Ishikawa (cell line): ENCODE data around the gene DHRSX.

Source experiments
- CEBPB ChIP-seq: IDR thresholded peaks from 2 replicates; pipeline ENCODE4 v1.6.1; 2012
- CREB1 ChIP-seq: IDR thresholded peaks from 2 replicates; pipeline ENCODE4 v1.6.1; 2012; ENCODE audit warnings: low read depth
- EGR1 ChIP-seq: IDR thresholded peaks from 2 replicates; pipeline ENCODE4 v1.6.1; 2012
- EP300 ChIP-seq: IDR thresholded peaks from 2 replicates; pipeline ENCODE4 v1.6.1; 2012; ENCODE audit warnings: borderline replicate concordance
- FOXM1 ChIP-seq: IDR thresholded peaks from 2 replicates; pipeline ENCODE4 v1.6.1; 2012; ENCODE audit warnings: low read depth, borderline replicate concordance
- MAX ChIP-seq: IDR thresholded peaks from 2 replicates; pipeline ENCODE4 v1.6.1; 2012
- NFIC ChIP-seq: IDR thresholded peaks from 2 replicates; pipeline ENCODE4 v1.6.1; 2012
- RAD21 ChIP-seq: IDR thresholded peaks from 2 replicates; pipeline ENCODE4 v1.6.1; 2012; ENCODE audit warnings: low read depth
- REST ChIP-seq: IDR thresholded peaks from 2 replicates; pipeline ENCODE4 v1.6.1; 2012; ENCODE audit warnings: low read depth, mild to moderate bottlenecking
- TAF1 ChIP-seq: IDR thresholded peaks from 2 replicates; pipeline ENCODE4 v1.6.1; 2012; ENCODE audit warnings: low read depth, mild to moderate bottlenecking
- TCF12 ChIP-seq: IDR thresholded peaks from 2 replicates; pipeline ENCODE4 v1.6.1; 2012; ENCODE audit warnings: low read depth
- TEAD4 ChIP-seq: IDR thresholded peaks from 2 replicates; pipeline ENCODE4 v1.6.1; 2012
- USF1 ChIP-seq: IDR thresholded peaks from 2 replicates; pipeline ENCODE4 v1.6.1; 2012
- YY1 ChIP-seq: IDR thresholded peaks from 2 replicates; pipeline ENCODE4 v1.6.1; 2012; ENCODE audit warnings: low read depth
- ZBTB7A ChIP-seq: IDR thresholded peaks from 2 replicates; pipeline ENCODE4 v1.6.1; 2012; ENCODE audit warnings: low read depth

DHRSX gene

GRCh38 chrX:2520539-2520938 is 19.8 kb upstream of the DHRSX start:
- no peak for TF ChIP-seq CREB1
- TF ChIP-seq EP300 = no peak
- no peak for TF ChIP-seq TAF1
- no peak for TF ChIP-seq CEBPB
- no peak for TF ChIP-seq NFIC
- TF ChIP-seq FOXM1 = no peak
- no peak for TF ChIP-seq MAX
- TF ChIP-seq TEAD4 = no peak

- TF ChIP-seq EP300 (no peak), NFIC (no peak), USF1 (no peak), EGR1 (no peak), TAF1 (no peak), MAX (no peak), RAD21 (no peak), FOXM1 (no peak), REST (no peak), ZBTB7A (no peak), CEBPB (no peak)
These were observed 16.3 kb upstream of the DHRSX start for GRCh38 chrX:2517055-2517454.

GRCh38 chrX:2516623-2517022 is 15.8 kb upstream of the DHRSX start:
- TF ChIP-seq TCF12 (no peak), TAF1 (no peak), CEBPB (no peak), CREB1 (no peak), MAX (no peak), USF1 (no peak), REST (no peak), ZBTB7A (no peak), YY1 (no peak), EGR1 (no peak), TEAD4 (no peak), NFIC (no peak), FOXM1 (no peak), RAD21 (no peak)

GRCh38 chrX:2514131-2514530 is 13.4 kb upstream of the DHRSX start:
- TF ChIP-seq EP300 (no peak), TEAD4 (no peak), CEBPB (no peak), NFIC (no peak)

GRCh38 chrX:2513121-2513664 is 12.4 kb upstream of the DHRSX start:
- TF ChIP-seq MAX (no peak), EGR1 (no peak), RAD21 (no peak), ZBTB7A (no peak), NFIC (no peak), CEBPB (no peak)

- TF ChIP-seq REST = no peak
These were observed 11.7 kb upstream of the DHRSX start for GRCh38 chrX:2512501-2512900.
